Measurements from ENCODE around the gene CRACDL.

Gene CRACDL

GRCh38 chr2:98823196-98824170 lies 112.5 kb downstream of the CRACDL start:
- peak overlapping the region; percentile 81 for H3K27ac ChIP-seq (replicated peaks)
- TF ChIP-seq REST (IDR thresholded peaks at IDR 0.05; ENCODE audit: insufficient replicate concordance, low read depth) (no peak), CTCF (IDR thresholded peaks at IDR 0.05; ENCODE audit: insufficient read depth, low read length) (no peak), SPI1 (IDR thresholded peaks at IDR 0.05; ENCODE audit: borderline replicate concordance, low read depth) (no peak), POLR2AphosphoS5 (IDR thresholded peaks at IDR 0.05; ENCODE audit: low read depth) (no peak), GABPA (IDR thresholded peaks at IDR 0.05; ENCODE audit: low read depth) (no peak)
- no peaks in the 10 kb centered on the region for H3K27me3 ChIP-seq (ENCODE audit: insufficient read depth, poor library complexity, severe bottlenecking)
- DNase-seq (ENCODE audit: low read depth in 1 of 2, low spot score in 1 of 2): no peak
- H3K4me3 ChIP-seq (replicated peaks; ENCODE audit: insufficient read depth, low read length): no peak overlapping the region

- TF ChIP-seq SPI1 (IDR thresholded peaks at IDR 0.05; ENCODE audit: borderline replicate concordance, low read depth) (no peak), REST (IDR thresholded peaks at IDR 0.05; ENCODE audit: insufficient replicate concordance, low read depth) (no peak), POLR2AphosphoS5 (IDR thresholded peaks at IDR 0.05; ENCODE audit: low read depth) (no peak), GABPA (IDR thresholded peaks at IDR 0.05; ENCODE audit: low read depth) (no peak), CTCF (IDR thresholded peaks at IDR 0.05; ENCODE audit: insufficient read depth, low read length) (no peak)
- Histone ChIP-seq H3K4me3 (replicated peaks; ENCODE audit: insufficient read depth, low read length) (no peak overlapping the region), H3K27me3 (ENCODE audit: insufficient read depth, poor library complexity, severe bottlenecking) (no peaks in the 10 kb centered on the region)
Measured at GRCh38 chr2:98822301-98823164, 113.5 kb downstream of the CRACDL start.

DNA sequence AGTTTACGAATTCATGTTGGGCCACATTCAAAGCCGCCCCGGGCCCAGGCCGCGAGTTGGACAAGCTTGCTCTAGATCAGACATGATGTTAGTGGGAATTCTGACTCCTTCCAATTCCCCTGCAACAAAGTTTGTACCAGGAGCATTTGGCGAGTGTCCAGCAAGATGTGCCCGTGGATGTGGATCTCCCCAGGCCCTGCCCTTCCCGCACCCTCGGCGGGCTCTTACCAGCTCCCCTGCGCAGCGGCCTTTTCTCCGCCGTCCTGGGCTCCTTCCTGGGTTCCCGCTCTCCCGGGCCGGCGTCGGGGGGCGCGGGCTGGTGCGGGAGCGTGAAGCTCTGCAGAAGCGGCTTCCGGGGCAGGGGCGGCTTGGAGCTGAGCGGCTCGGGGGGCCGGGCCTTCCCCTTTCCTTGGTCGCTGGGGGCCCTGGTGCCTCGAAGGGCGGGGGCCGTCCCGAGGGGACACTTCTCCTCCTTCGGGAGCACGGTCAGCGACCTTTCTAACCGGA lies 114.3 kb downstream of the CRACDL start:
- no peak overlapping the region for H3K27ac ChIP-seq (replicated peaks)
- TF ChIP-seq SPI1 (IDR thresholded peaks at IDR 0.05; ENCODE audit: borderline replicate concordance, low read depth): no peak
- no peak for TF ChIP-seq GABPA (IDR thresholded peaks at IDR 0.05; ENCODE audit: low read depth)
- no peak for TF ChIP-seq CTCF (IDR thresholded peaks at IDR 0.05; ENCODE audit: insufficient read depth, low read length)
- no peak for TF ChIP-seq REST (IDR thresholded peaks at IDR 0.05; ENCODE audit: insufficient replicate concordance, low read depth)
- no peak for TF ChIP-seq POLR2AphosphoS5 (IDR thresholded peaks at IDR 0.05; ENCODE audit: low read depth)
- no peak overlapping the region for H3K4me3 ChIP-seq (replicated peaks; ENCODE audit: insufficient read depth, low read length)
- DNase-seq (ENCODE audit: low read depth in 1 of 2, low spot score in 1 of 2): no peak
- no peaks in the 10 kb centered on the region for H3K27me3 ChIP-seq (ENCODE audit: insufficient read depth, poor library complexity, severe bottlenecking)

More at GRCh38 chr2:98822301-98823164, 113.5 kb downstream of the CRACDL start:
- no peak overlapping the region for H3K27ac ChIP-seq (replicated peaks)
- DNase-seq (ENCODE audit: low read depth in 1 of 2, low spot score in 1 of 2): no peak
